Ramos (cell line): ENCODE data around the gene LGALS1.
"Not testable (repeated sequence)": the region's sequence is repeated elsewhere in the genome, so short reads cannot be mapped to it uniquely, and the experiment has no call there.

Experiments used
- in situ Hi-C: fragments of 300-500 bp; cut with MboI; formaldehyde crosslinking; loops from one replicate; pipeline ENCODE4 v1.14.3; 2022; ENCODE audit warnings: low sequenced_read_pairs; ENCODE audit not compliant: unreplicated experiment

LGALS1 gene

GRCh38 chr22:37681001-37681424, 5.6 kb downstream of the LGALS1 start:
- in situ Hi-C loops = loop anchor here (5.0 kb wide), 1 partner anchor 64 kb away; no protein-coding TSS in a partner anchor

GRCh38 chr22:37681556-37682049, 6.2 kb downstream of the LGALS1 start:
- in situ Hi-C loops = loop anchor here (5.0 kb wide), 1 partner anchor 64 kb away; no protein-coding TSS in a partner anchor

GRCh38 chr22:37684803-37685615, 9.6 kb downstream of the LGALS1 start:
- in situ Hi-C loops = loop anchor here (5.0 kb wide), 1 partner anchor 68 kb away; no protein-coding TSS in a partner anchor

GRCh38 chr22:37686002-37686982, 10.9 kb downstream of the LGALS1 start, which contains the start of gene NOL12:
Gene NOL12, plus strand, starts transcription at chr22:37686343. Its CDS starts 50 bp downstream, at chr22:37686393.
- in situ Hi-C loops = no loop called here

- in situ Hi-C loops = no loop called here
Observed at GRCh38 chr22:37690407-37690806, 15.0 kb downstream of the LGALS1 start.

GRCh38 chr22:37690901-37691504, 15.6 kb downstream of the LGALS1 start:
- in situ Hi-C loops = no loop called here

GRCh38 chr22:37692627-37693285, 17.3 kb downstream of the LGALS1 start:
- in situ Hi-C loops = no loop called here

- in situ Hi-C loops = not testable (repeated sequence)
Observed at GRCh38 chr22:37694131-37694530, 18.7 kb downstream of the LGALS1 start.

- in situ Hi-C loops = not testable (repeated sequence)
Observed at GRCh38 chr22:37696260-37696656, 20.8 kb downstream of the LGALS1 start.

- in situ Hi-C loops = no loop called here
Observed at GRCh38 chr22:37696657-37697537, 21.5 kb downstream of the LGALS1 start, which contains the start of gene TRIOBP. Gene TRIOBP, plus strand, starts transcription at chr22:37697048. Its CDS starts 4,318 bp downstream, at chr22:37701366.

GRCh38 chr22:37697538-37697835, 22.1 kb downstream of the LGALS1 start:
- in situ Hi-C loops = no loop called here

GRCh38 chr22:37701141-37701786, 25.8 kb downstream of the LGALS1 start:
- in situ Hi-C loops = no loop called here

- in situ Hi-C loops = no loop called here
Observed at GRCh38 chr22:37703906-37704305, 28.5 kb downstream of the LGALS1 start.

GRCh38 chr22:37704645-37705044, 29.2 kb downstream of the LGALS1 start:
- in situ Hi-C loops = no loop called here

- in situ Hi-C loops = no loop called here
Observed at GRCh38 chr22:37705205-37705604, 29.8 kb downstream of the LGALS1 start.

GRCh38 chr22:37708580-37709444, 33.4 kb downstream of the LGALS1 start:
- in situ Hi-C loops = no loop called here

- in situ Hi-C loops = no loop called here
Observed at GRCh38 chr22:37709445-37709765, 34.0 kb downstream of the LGALS1 start.
